GM21825 (cell line): Measurements from ENCODE around the gene VMAC.

Experiments used
- ATAC-seq: cut with Tn5 transposase; IDR thresholded peaks from one replicate; pipeline ENCODE4 v1.9.1; 2021; ENCODE audit warnings: mild to moderate bottlenecking, moderate library complexity; ENCODE audit not compliant: unreplicated experiment

Gene VMAC

GRCh38 chr19:5951338-5951861 lies 46.7 kb downstream of the VMAC start:
- ATAC-seq = no peak

GRCh38 chr19:5952193-5953029 lies 47.7 kb downstream of the VMAC start:
- ATAC-seq = no peak

GRCh38 chr19:5953030-5953589 lies 48.4 kb downstream of the VMAC start:
- no peak for ATAC-seq

GRCh38 chr19:5953680-5954213 lies 49.1 kb downstream of the VMAC start:
- no peak for ATAC-seq

GRCh38 chr19:5954293-5954692 lies 49.6 kb downstream of the VMAC start:
- no peak for ATAC-seq

- ATAC-seq = no peak
These were observed 50.9 kb downstream of the VMAC start for GRCh38 chr19:5955636-5955935.

GRCh38 chr19:5956323-5956722 lies 51.7 kb downstream of the VMAC start:
- no peak for ATAC-seq

- ATAC-seq = no peak
These were observed 52.1 kb downstream of the VMAC start for GRCh38 chr19:5956728-5957127.

- ATAC-seq = no peak
These were observed 52.5 kb downstream of the VMAC start for GRCh38 chr19:5957170-5957569.

- no peak for ATAC-seq
These were observed 53.6 kb downstream of the VMAC start for GRCh38 chr19:5958074-5958850.

- ATAC-seq = no peak
These were observed 54.1 kb downstream of the VMAC start for GRCh38 chr19:5958851-5959122.

- ATAC-seq = no peak
These were observed 54.8 kb downstream of the VMAC start for GRCh38 chr19:5959260-5960004.
